AG04450 (cell line): Measurements from ENCODE around the gene SGMS1. TPM values are rescaled to one million over a fixed set of nuclear protein-coding genes. Genes with fewer than 3 reads are reported as not detected.

Experiments used
- CTCF ChIA-PET: fragments of 300-600, 350-600 bp; formaldehyde crosslinking; extraction: SDS; loops from one replicate; lab custom pipeline; 2022; ENCODE audit warnings: antibody characterized with exemption, inconsistent platforms; lab: Charles Lee
- POLR2A ChIA-PET: fragments of 350-600 bp; formaldehyde crosslinking; extraction: SDS; loops from one replicate; lab custom pipeline; 2021; ENCODE audit warnings: antibody characterized with exemption, inconsistent platforms; lab: Yijun Ruan, JAX
- DNase-seq: peaks from one replicate; pipeline ENCODE4 v3.0.0-alpha.2; 2011; ENCODE audit warnings: low read depth, low spot score
- H3K27ac ChIP-seq: one replicate; pipeline ENCODE4 v1.5.1; 2012; ENCODE audit warnings: low read depth, low read length, control low read depth
- H3K27me3 ChIP-seq: one replicate; pipeline ENCODE4 v1.6.0; 2012; ENCODE audit warnings: low read length; ENCODE audit not compliant: control insufficient read depth, insufficient read depth
- H3K4me3 ChIP-seq: 2 replicates; pipeline ENCODE4 v1.5.1; 2011; ENCODE audit warnings: mild to moderate bottlenecking, low read depth, low read length, control low read depth
- H3K9me3 ChIP-seq: 2 replicates; pipeline ENCODE4 v1.5.1; 2012; ENCODE audit warnings: low read length; ENCODE audit not compliant: control insufficient read depth, insufficient read depth
- polyA plus RNA-seq: library from polyadenylated mRNA; depleted of rRNA; stranded (reverse); fragments of >200 nt; gene quantifications from 2 replicates; pipeline ENCODE4 v1.2.3, GENCODE V29; 2011
- TF ChIP-seq, protein P1 (sequence below): IDR thresholded peaks from 2 replicates; pipeline ENCODE4 v1.5.1; 2011; ENCODE audit warnings: low read depth, low read length, control low read depth, inconsistent platforms

SGMS1 gene
- polyA plus RNA-seq, 1 experiment = 17.7 TPM

- POLR2A ChIA-PET = no interaction called here
- Histone ChIP-seq H3K4me3 (no peak overlapping the region), H3K9me3 (no peaks in the 10 kb centered on the region), H3K27ac (no peak overlapping the region), H3K27me3 (no peaks in the 10 kb centered on the region)
- CTCF ChIA-PET = no interaction called here
- TF ChIP-seq, protein P1, sequence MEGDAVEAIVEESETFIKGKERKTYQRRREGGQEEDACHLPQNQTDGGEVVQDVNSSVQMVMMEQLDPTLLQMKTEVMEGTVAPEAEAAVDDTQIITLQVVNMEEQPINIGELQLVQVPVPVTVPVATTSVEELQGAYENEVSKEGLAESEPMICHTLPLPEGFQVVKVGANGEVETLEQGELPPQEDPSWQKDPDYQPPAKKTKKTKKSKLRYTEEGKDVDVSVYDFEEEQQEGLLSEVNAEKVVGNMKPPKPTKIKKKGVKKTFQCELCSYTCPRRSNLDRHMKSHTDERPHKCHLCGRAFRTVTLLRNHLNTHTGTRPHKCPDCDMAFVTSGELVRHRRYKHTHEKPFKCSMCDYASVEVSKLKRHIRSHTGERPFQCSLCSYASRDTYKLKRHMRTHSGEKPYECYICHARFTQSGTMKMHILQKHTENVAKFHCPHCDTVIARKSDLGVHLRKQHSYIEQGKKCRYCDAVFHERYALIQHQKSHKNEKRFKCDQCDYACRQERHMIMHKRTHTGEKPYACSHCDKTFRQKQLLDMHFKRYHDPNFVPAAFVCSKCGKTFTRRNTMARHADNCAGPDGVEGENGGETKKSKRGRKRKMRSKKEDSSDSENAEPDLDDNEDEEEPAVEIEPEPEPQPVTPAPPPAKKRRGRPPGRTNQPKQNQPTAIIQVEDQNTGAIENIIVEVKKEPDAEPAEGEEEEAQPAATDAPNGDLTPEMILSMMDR = no peak
- DNase-seq = no peak
Measured at GRCh38 chr10:50533296-50533695, 90.5 kb downstream of the SGMS1 start.

- TF ChIP-seq, protein P1 = no peak
- CTCF ChIA-PET = no interaction called here
- H3K27ac ChIP-seq = no peak overlapping the region
Measured at GRCh38 chr10:50531388-50532077, 92.2 kb downstream of the SGMS1 start.

DNA sequence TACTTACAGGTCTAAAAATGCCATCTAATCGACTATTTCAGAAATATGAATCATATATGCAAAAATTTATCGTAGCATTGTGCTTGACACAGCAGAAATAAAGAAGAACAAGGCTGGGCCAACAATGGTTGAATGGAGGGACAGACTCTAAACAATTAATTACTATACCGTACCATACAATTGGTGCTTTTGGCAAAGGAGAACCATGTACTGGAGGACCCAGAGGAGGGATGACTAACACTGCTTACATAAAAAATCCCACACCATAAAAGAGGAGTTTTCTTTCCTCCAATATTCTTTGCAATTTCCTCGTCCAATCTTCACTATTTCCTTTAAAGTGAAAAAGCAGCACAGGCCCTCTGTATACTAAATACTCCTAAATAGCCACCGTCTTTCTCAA is 94.1 kb downstream of the SGMS1 start:
- no peaks in the 10 kb centered on the region for H3K27me3 ChIP-seq
- TF ChIP-seq, protein P1 = no peak
- H3K9me3 ChIP-seq = no peaks in the 10 kb centered on the region
- POLR2A ChIA-PET = no interaction called here
- DNase-seq = no peak
- CTCF ChIA-PET = no interaction called here
- H3K27ac ChIP-seq = no peak overlapping the region
- H3K4me3 ChIP-seq = no peak overlapping the region

More at GRCh38 chr10:50531388-50532077, 92.2 kb downstream of the SGMS1 start:
- no peaks in the 10 kb centered on the region for H3K9me3 ChIP-seq
- no peaks in the 10 kb centered on the region for H3K27me3 ChIP-seq
- no peak overlapping the region for H3K4me3 ChIP-seq
- POLR2A ChIA-PET = interaction anchor here (0.6 kb wide), 1 partner anchor 93 kb away, joined by 3 read pairs; no protein-coding TSS in a partner anchor
- DNase-seq = no peak

- Histone ChIP-seq H3K4me3 (no peak overlapping the region), H3K27me3 (no peaks in the 10 kb centered on the region), H3K9me3 (no peaks in the 10 kb centered on the region), H3K27ac (no peak overlapping the region)
- ChIA-PET CTCF (no interaction called here), POLR2A (no interaction called here)
- TF ChIP-seq, protein P1 = no peak
- no peak for DNase-seq
Measured at GRCh38 chr10:50528206-50528605, 95.5 kb downstream of the SGMS1 start.

DNA sequence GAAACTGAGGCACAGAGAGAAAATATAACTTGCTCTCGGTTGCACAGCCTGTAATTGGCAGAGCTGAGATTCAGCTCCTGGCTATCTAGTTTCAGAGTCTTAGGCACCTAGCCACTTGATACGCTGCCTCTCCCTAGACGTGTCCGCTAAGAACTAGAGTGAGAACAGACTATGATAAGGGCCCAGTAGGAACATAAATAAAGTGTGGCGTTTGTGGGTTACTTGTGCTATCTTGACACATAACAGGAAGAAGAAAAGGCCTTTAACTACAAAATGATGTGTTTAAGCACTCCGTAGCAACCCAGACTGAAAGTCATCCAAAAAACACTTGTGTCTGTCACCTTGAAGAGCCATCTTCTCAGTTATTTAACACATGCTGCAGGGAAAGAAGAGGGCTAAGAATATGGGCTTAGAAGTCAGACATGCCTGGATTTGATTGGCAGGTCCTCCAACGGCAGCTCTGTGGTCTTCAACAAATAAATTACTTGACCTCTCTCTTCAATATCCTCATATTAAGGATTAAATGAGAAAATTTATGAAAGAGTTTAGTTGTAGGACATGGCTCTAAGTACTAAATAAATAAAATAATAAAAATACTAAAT is 96.2 kb downstream of the SGMS1 start:
- POLR2A ChIA-PET = no interaction called here
- Histone ChIP-seq H3K27me3 (no peaks in the 10 kb centered on the region), H3K27ac (no peak overlapping the region), H3K4me3 (no peak overlapping the region), H3K9me3 (no peaks in the 10 kb centered on the region)
- no peak for DNase-seq
- CTCF ChIA-PET = no interaction called here
- TF ChIP-seq, protein P1 = no peak
